ENCODE data around the gene PIK3CB. TPM values are rescaled to one million over a fixed set of nuclear protein-coding genes. Genes with fewer than 3 reads are reported as not detected.

Gene PIK3CB
- total and polyA plus RNA-seq, 4 donors, result 4.7 to 15.9 (median 11.1) TPM

GRCh38 chr3:138769616-138770015 lies 65.1 kb downstream of the PIK3CB start:
- TF ChIP-seq, protein P1, sequence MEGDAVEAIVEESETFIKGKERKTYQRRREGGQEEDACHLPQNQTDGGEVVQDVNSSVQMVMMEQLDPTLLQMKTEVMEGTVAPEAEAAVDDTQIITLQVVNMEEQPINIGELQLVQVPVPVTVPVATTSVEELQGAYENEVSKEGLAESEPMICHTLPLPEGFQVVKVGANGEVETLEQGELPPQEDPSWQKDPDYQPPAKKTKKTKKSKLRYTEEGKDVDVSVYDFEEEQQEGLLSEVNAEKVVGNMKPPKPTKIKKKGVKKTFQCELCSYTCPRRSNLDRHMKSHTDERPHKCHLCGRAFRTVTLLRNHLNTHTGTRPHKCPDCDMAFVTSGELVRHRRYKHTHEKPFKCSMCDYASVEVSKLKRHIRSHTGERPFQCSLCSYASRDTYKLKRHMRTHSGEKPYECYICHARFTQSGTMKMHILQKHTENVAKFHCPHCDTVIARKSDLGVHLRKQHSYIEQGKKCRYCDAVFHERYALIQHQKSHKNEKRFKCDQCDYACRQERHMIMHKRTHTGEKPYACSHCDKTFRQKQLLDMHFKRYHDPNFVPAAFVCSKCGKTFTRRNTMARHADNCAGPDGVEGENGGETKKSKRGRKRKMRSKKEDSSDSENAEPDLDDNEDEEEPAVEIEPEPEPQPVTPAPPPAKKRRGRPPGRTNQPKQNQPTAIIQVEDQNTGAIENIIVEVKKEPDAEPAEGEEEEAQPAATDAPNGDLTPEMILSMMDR (IDR thresholded peaks at IDR 0.05; ENCODE audit: low read depth, low read length, missing input control), result no peak
- no peak for TF ChIP-seq YY1 (IDR thresholded peaks at IDR 0.05)
- no peak for TF ChIP-seq HNF4A (conservative IDR thresholded peaks at IDR 0.05)
- TF ChIP-seq, protein P2, sequence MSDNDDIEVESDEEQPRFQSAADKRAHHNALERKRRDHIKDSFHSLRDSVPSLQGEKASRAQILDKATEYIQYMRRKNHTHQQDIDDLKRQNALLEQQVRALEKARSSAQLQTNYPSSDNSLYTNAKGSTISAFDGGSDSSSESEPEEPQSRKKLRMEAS (IDR thresholded peaks at IDR 0.05), result no peak
- no peak for TF ChIP-seq GABPA (IDR thresholded peaks at IDR 0.05 in 1 of 2, conservative IDR thresholded peaks at IDR 0.05 in 1 of 2)
- TF ChIP-seq HNF4G (IDR thresholded peaks at IDR 0.05), result no peak
- Histone ChIP-seq H3K4me3 (ENCODE audit: low read depth in 1 of 3, low read length in 3 of 3) (no peak overlapping the region), H3K27ac (ENCODE audit: low read depth in 1 of 2, low read length in 2 of 2) (no peak overlapping the region), H3K9ac (ENCODE audit: low read depth in 1 of 2, low read length in 2 of 2) (no peak overlapping the region), H3K27me3 (ENCODE audit: control insufficient read depth in 4 of 4, insufficient read depth in 4 of 4, low read length in 3 of 4) (no peaks in the 10 kb centered on the region), H3K36me3 (ENCODE audit: control insufficient read depth in 4 of 4, insufficient read depth in 3 of 4, low read depth in 1 of 4, low read length in 3 of 4) (peaks cover 0 to 4% (median 0%) of the 10 kb centered on the region in 4 donors), H3K9me3 (ENCODE audit: control insufficient read depth in 4 of 4, low read length in 3 of 4) (peaks cover 0 to 4% (median 1%) of the 10 kb centered on the region in 4 donors), H3K4me1 (ENCODE audit: control insufficient read depth in 4 of 4, insufficient read depth in 4 of 4, low read length in 3 of 4) (peaks cover 0 to 8% (median 2%) of the 10 kb centered on the region in 4 donors)
- no peak for DNase-seq (ENCODE audit: low spot score)

- 94% methylated on average over 5 of the region's 5 CpGs for WGBS
These were observed 65.8 kb downstream of the PIK3CB start for GRCh38 chr3:138768946-138769345.

DNA sequence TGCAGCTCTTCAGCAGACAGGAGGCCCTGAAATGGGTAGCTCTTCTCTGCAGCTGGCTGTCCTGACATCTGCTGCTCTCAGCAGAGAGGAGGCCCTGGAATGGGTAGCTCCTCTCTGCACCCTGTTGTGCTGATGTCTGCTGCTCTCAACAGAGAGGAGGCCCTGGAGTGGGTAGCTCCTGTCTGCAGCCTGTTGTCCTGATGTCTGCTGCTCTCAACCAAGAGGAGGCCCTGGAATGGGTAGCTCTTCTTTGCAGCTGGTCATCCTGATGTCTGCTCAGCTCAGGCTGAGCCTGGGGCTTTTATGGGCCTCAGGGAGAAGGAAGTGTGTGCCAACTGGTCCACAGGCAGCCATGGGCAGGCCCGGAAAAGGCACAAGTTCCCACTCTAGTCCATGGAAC lies 66.6 kb downstream of the PIK3CB start:
- no peak for DNase-seq (ENCODE audit: low spot score)
- 100% methylated on average over 1 of the region's 1 CpG for WGBS
- H3K4me3 ChIP-seq (ENCODE audit: low read depth in 1 of 3, low read length in 3 of 3), result no peak overlapping the region
- no peak for TF ChIP-seq REST (IDR thresholded peaks at IDR 0.05)
- no peak for TF ChIP-seq HNF4G (IDR thresholded peaks at IDR 0.05)
- TF ChIP-seq RXRA (IDR thresholded peaks at IDR 0.05), result no peak
- TF ChIP-seq, protein P1 (IDR thresholded peaks at IDR 0.05; ENCODE audit: low read depth, low read length, missing input control), result no peak
- no peak for TF ChIP-seq TAF1 (conservative IDR thresholded peaks at IDR 0.05)
- TF ChIP-seq FOXA1 (IDR thresholded peaks at IDR 0.05), result no peak
- TF ChIP-seq, protein P2 (IDR thresholded peaks at IDR 0.05), result no peak
- no peak for TF ChIP-seq GABPA (IDR thresholded peaks at IDR 0.05 in 1 of 2, conservative IDR thresholded peaks at IDR 0.05 in 1 of 2)
- no peak for TF ChIP-seq HNF4A (conservative IDR thresholded peaks at IDR 0.05)
- no peak for TF ChIP-seq SP1 (IDR thresholded peaks at IDR 0.05)
- TF ChIP-seq RAD21 (IDR thresholded peaks at IDR 0.05), result no peak

More at GRCh38 chr3:138768946-138769345, 65.8 kb downstream of the PIK3CB start:
- TF ChIP-seq NR2F2 (IDR thresholded peaks at IDR 0.05) (no peak), JUND (IDR thresholded peaks at IDR 0.05) (no peak), SP1 (IDR thresholded peaks at IDR 0.05) (no peak)
- TF ChIP-seq, protein P1 (IDR thresholded peaks at IDR 0.05; ENCODE audit: low read depth, low read length, missing input control), result no peak
- H3K4me1 ChIP-seq (ENCODE audit: control insufficient read depth in 4 of 4, insufficient read depth in 4 of 4, low read length in 3 of 4), result peaks cover 0 to 8% (median 2%) of the 10 kb centered on the region in 4 donors
- peaks cover 0 to 4% (median 0%) of the 10 kb centered on the region in 4 donors for H3K36me3 ChIP-seq (ENCODE audit: control insufficient read depth in 4 of 4, insufficient read depth in 3 of 4, low read depth in 1 of 4, low read length in 3 of 4)
- no peaks in the 10 kb centered on the region for H3K27me3 ChIP-seq (ENCODE audit: control insufficient read depth in 4 of 4, insufficient read depth in 4 of 4, low read length in 3 of 4)
- no peak overlapping the region for H3K9ac ChIP-seq (ENCODE audit: low read depth in 1 of 2, low read length in 2 of 2)
- no peak overlapping the region for H3K4me3 ChIP-seq (ENCODE audit: low read depth in 1 of 3, low read length in 3 of 3)
- no peak overlapping the region for H3K27ac ChIP-seq (ENCODE audit: low read depth in 1 of 2, low read length in 2 of 2)
- DNase-seq (ENCODE audit: low spot score), result no peak
- peaks cover 0 to 4% (median 1%) of the 10 kb centered on the region in 4 donors for H3K9me3 ChIP-seq (ENCODE audit: control insufficient read depth in 4 of 4, low read length in 3 of 4)

More for the DNA sequence above, 66.6 kb downstream of the PIK3CB start:
- Histone ChIP-seq H3K27me3 (ENCODE audit: control insufficient read depth in 4 of 4, insufficient read depth in 4 of 4, low read length in 3 of 4) (no peaks in the 10 kb centered on the region), H3K36me3 (ENCODE audit: control insufficient read depth in 4 of 4, insufficient read depth in 3 of 4, low read depth in 1 of 4, low read length in 3 of 4) (peaks cover 0 to 4% (median 0%) of the 10 kb centered on the region in 4 donors), H3K9ac (ENCODE audit: low read depth in 1 of 2, low read length in 2 of 2) (no peak overlapping the region), H3K4me1 (ENCODE audit: control insufficient read depth in 4 of 4, insufficient read depth in 4 of 4, low read length in 3 of 4) (peaks cover 0 to 8% (median 2%) of the 10 kb centered on the region in 4 donors), H3K27ac (ENCODE audit: low read depth in 1 of 2, low read length in 2 of 2) (no peak overlapping the region), H3K9me3 (ENCODE audit: control insufficient read depth in 4 of 4, low read length in 3 of 4) (peaks cover 0 to 4% (median 1%) of the 10 kb centered on the region in 4 donors)

All from liver (tissue), 9 donors.